Measurements from ENCODE around the gene RAPGEF6.

- no peak for TF ChIP-seq EZH2 (IDR thresholded peaks at IDR 0.05; ENCODE audit: borderline replicate concordance, low read length)
- no peak for TF ChIP-seq CTCF (conservative IDR thresholded peaks at IDR 0.05 in 1 of 2, IDR thresholded peaks at IDR 0.05 in 1 of 2; ENCODE audit: extremely low read depth in 1 of 2, insufficient read depth in 1 of 2, low read depth in 1 of 2, low read length in 2 of 2)
These were observed 7.7 kb downstream of the RAPGEF6 start for GRCh38 chr5:131627207-131627865.
